Activated CD4-positive, alpha-beta memory T cell treated with anti-CD3 and anti-CD28 coated beads, Interleukin-2, amount 10 ng/mL, durations not matched to agents 7 days and 5 days (primary cell): Measurements from ENCODE around the gene GPATCH1. TPM values are rescaled to one million over a fixed set of nuclear protein-coding genes. Genes with fewer than 3 reads are reported as not detected.
"Not testable (repeated sequence)": the region's sequence is repeated elsewhere in the genome, so short reads cannot be mapped to it uniquely, and the experiment has no call there.

ENCODE experiments used
- CTCF ChIA-PET: fragments of 350-600 bp; sonication (Branson Sonifier 250); formaldehyde crosslinking; loops from one replicate; lab custom pipeline; 2021; ENCODE audit warnings: antibody characterized with exemption, inconsistent platforms; lab: Charles Lee
- POLR2A ChIA-PET: fragments of 350-600 bp; sonication (Branson Sonifier 250); formaldehyde crosslinking; loops from one replicate; lab custom pipeline; 2021; ENCODE audit warnings: antibody characterized with exemption; lab: Charles Lee
- DNase-seq: peaks from one replicate; pipeline ENCODE4 v3.0.0-alpha.2; 2020
- H3K27ac Mint-ChIP-seq: one replicate; pipeline ENCODE4 v1.8.0; 2021; ENCODE audit warnings: mild to moderate bottlenecking, mixed read lengths
- H3K27me3 Mint-ChIP-seq: one replicate; pipeline ENCODE4 v1.8.0; 2021; ENCODE audit warnings: mixed read lengths
- H3K36me3 Mint-ChIP-seq: one replicate; pipeline ENCODE4 v1.8.0; 2021; ENCODE audit warnings: low read depth, mixed read lengths
- H3K4me1 Mint-ChIP-seq: one replicate; pipeline ENCODE4 v1.8.0; 2021; ENCODE audit warnings: mixed read lengths
- H3K4me3 Mint-ChIP-seq: one replicate; pipeline ENCODE4 v1.8.0; 2021; ENCODE audit warnings: mild to moderate bottlenecking, mixed read lengths
- H3K9me3 Mint-ChIP-seq: one replicate; pipeline ENCODE4 v1.8.0; 2021; ENCODE audit warnings: mixed read lengths
- total RNA-seq, 2 experiments: library from RNA; stranded (reverse); gene quantifications; one replicate each; pipeline ENCODE4 v1.2.3, GENCODE V29; 2021

The GPATCH1 gene
- total RNA-seq, 2 experiments from 2014 or later = 10.8 to 11.0 TPM

DNA sequence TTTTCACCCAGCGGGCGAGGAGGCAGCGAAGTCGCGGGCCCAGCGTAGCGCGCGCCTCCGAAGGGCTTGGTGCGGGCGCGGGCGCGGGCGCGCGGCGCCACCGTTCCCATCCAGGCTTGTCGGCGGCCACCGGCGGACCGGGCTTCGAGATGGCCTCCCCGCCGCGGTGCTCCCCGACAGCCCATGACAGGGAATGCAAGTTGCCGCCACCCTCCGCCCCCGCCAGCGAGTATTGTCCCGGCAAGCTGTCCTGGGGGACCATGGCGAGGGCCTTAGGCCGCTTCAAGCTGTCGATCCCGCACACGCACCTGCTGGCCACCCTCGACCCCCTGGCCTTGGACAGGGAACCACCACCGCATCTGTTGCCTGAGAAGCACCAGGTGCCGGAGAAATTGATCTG, 51.0 kb downstream of the GPATCH1 start, which contains the start of gene WDR88:
Gene WDR88, plus strand, starts transcription at position 94 of the 400 bp plus-strand sequence. Its CDS starts 56 bp downstream, at position 150.
- no peaks in the 10 kb centered on the region for H3K9me3 Mint-ChIP-seq
- H3K4me1 Mint-ChIP-seq = peaks cover 4% of the 10 kb centered on the region
- ChIA-PET CTCF (no interaction called here), POLR2A (no interaction called here)
- no peak within 1 kb of the TSS for H3K4me3 Mint-ChIP-seq
- no peak within 1 kb of the TSS for H3K27ac Mint-ChIP-seq
- H3K36me3 Mint-ChIP-seq = peaks cover 20% of the 10 kb centered on the region
- H3K27me3 Mint-ChIP-seq = no peaks in the 10 kb centered on the region
- DNase-seq = no peak

GRCh38 chr19:33132425-33132824, 51.4 kb downstream of the GPATCH1 start:
- Mint-ChIP-seq H3K36me3 (peaks cover 19% of the 10 kb centered on the region), H3K9me3 (no peaks in the 10 kb centered on the region), H3K27me3 (no peaks in the 10 kb centered on the region), H3K4me1 (peaks cover 4% of the 10 kb centered on the region), H3K27ac (no peak overlapping the region), H3K4me3 (no peak overlapping the region)
- CTCF ChIA-PET = no interaction called here
- DNase-seq = no peak
- POLR2A ChIA-PET = no interaction called here

- H3K4me3 Mint-ChIP-seq = no peak overlapping the region
- H3K9me3 Mint-ChIP-seq = no peaks in the 10 kb centered on the region
- H3K27ac Mint-ChIP-seq = no peak overlapping the region
- H3K4me1 Mint-ChIP-seq = peaks cover 4% of the 10 kb centered on the region
- peaks cover 14% of the 10 kb centered on the region for H3K36me3 Mint-ChIP-seq
- no peaks in the 10 kb centered on the region for H3K27me3 Mint-ChIP-seq
- ChIA-PET POLR2A (interaction anchor here (0.6 kb wide), 1 partner anchor 63 kb away, joined by 3 read pairs; no protein-coding TSS in a partner anchor), CTCF (interaction anchor here (0.8 kb wide), 1 partner anchor 205 kb away, joined by 3 read pairs; no protein-coding TSS in a partner anchor)
- DNase-seq = no peak
These were observed 52.6 kb downstream of the GPATCH1 start for GRCh38 chr19:33133438-33134031.

DNA sequence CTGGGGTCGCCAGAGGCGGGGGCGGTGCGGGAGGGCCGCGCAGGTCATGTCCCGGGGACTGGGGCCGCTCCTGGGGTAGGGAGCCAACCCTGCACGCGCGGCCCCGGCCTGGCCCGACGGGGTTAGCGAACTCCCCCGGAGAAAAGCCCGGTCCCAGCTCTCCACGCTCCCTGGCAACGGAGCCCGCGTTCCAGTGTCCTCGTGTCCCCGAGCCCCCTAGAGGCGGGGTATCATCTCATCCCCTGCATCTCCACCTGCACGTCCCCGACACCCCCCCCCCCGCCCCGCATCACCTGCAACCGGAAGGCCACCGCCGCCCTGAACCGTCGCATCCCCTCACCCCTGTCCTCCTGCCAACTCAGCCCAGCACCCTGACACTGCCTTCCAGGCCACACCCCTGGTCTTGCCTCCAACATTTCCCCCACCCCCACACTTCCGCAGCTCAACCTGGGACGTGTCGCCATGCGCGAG, 53.6 kb downstream of the GPATCH1 start:
- Mint-ChIP-seq H3K4me3 (peak overlapping the region; percentile 41), H3K9me3 (no peaks in the 10 kb centered on the region), H3K27ac (no peak overlapping the region), H3K36me3 (peaks cover 8% of the 10 kb centered on the region), H3K4me1 (peaks cover 4% of the 10 kb centered on the region), H3K27me3 (no peaks in the 10 kb centered on the region)
- ChIA-PET POLR2A (no interaction called here), CTCF (interaction anchor here (0.6 kb wide), 1 partner anchor 8 kb away, joined by 3 read pairs; no protein-coding TSS in a partner anchor)
- DNase-seq = peak; percentile 47

- Mint-ChIP-seq H3K27me3 (peaks cover 5% of the 10 kb centered on the region), H3K4me3 (no peak overlapping the region), H3K27ac (no peak overlapping the region), H3K9me3 (no peaks in the 10 kb centered on the region), H3K36me3 (no peaks in the 10 kb centered on the region), H3K4me1 (peaks cover 8% of the 10 kb centered on the region)
- POLR2A ChIA-PET = no interaction called here
- DNase-seq = no peak
- CTCF ChIA-PET = interaction anchor here (1.8 kb wide), 1 partner anchor 45 kb away, joined by 5 read pairs; no protein-coding TSS in a partner anchor
These were observed 58.2 kb downstream of the GPATCH1 start for GRCh38 chr19:33139165-33139564.

DNA sequence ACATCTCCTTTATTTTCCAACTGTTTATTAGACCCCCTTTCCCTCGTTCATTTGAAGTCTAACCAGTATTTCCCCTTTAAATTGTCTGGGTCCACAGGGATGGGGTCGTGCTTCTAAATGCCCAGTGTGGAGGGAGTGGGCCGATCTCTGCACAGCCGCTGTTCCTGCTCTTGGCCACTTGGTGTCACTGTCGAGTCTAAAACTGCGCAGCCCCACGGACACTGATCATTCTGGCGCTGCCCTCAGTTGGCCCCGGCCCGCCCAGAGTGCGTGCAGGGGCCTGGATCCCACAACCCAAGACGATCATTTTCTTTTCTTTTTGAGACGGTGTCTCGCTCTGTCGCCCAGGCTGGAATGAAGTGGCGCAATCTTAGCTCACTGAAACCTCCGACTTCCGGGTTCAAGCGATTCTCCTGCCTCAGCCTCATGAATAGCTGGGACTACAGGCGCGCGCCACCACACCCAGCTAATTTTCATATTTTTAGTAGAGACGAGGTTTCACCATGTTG, 63.0 kb downstream of the GPATCH1 start:
- Mint-ChIP-seq H3K9me3 (no peaks in the 10 kb centered on the region), H3K4me3 (no peak overlapping the region), H3K27ac (no peak overlapping the region), H3K36me3 (no peaks in the 10 kb centered on the region), H3K4me1 (peaks cover 5% of the 10 kb centered on the region), H3K27me3 (peaks cover 5% of the 10 kb centered on the region)
- ChIA-PET POLR2A (interaction anchor here (0.9 to 2.1 kb wide), 2 partner anchors 15 to 33 kb away, joined by 3 to 8 read pairs; no protein-coding TSS in a partner anchor), CTCF (interaction anchor here (0.7 to 3.4 kb wide), 7 partner anchors 13 to 41 kb away, joined by 3 to 44 read pairs (median 6); no protein-coding TSS in a partner anchor)
- peak; percentile 66 for DNase-seq

GRCh38 chr19:33146209-33146608, 65.2 kb downstream of the GPATCH1 start:
- no peak overlapping the region for H3K4me3 Mint-ChIP-seq
- ChIA-PET POLR2A (interaction anchor here (2.1 kb wide), 1 partner anchor 30 kb away, joined by 8 read pairs; no protein-coding TSS in a partner anchor), CTCF (interaction anchor here (3.4 kb wide), 1 partner anchor 31 kb away, joined by 26 read pairs; no protein-coding TSS in a partner anchor)
- H3K27ac Mint-ChIP-seq = no peak overlapping the region
- H3K36me3 Mint-ChIP-seq = no peaks in the 10 kb centered on the region
- no peaks in the 10 kb centered on the region for H3K9me3 Mint-ChIP-seq
- peaks cover 5% of the 10 kb centered on the region for H3K27me3 Mint-ChIP-seq
- peaks cover 5% of the 10 kb centered on the region for H3K4me1 Mint-ChIP-seq
- DNase-seq = no peak

GRCh38 chr19:33147538-33147937, 66.6 kb downstream of the GPATCH1 start:
- H3K27ac Mint-ChIP-seq = no peak overlapping the region
- peaks cover 5% of the 10 kb centered on the region for H3K4me1 Mint-ChIP-seq
- ChIA-PET POLR2A (no interaction called here), CTCF (interaction anchor here (2.2 kb wide), 1 partner anchor 37 kb away, joined by 9 read pairs; no protein-coding TSS in a partner anchor)
- no peak overlapping the region for H3K4me3 Mint-ChIP-seq
- DNase-seq = no peak
- H3K36me3 Mint-ChIP-seq = no peaks in the 10 kb centered on the region
- H3K9me3 Mint-ChIP-seq = no peaks in the 10 kb centered on the region
- H3K27me3 Mint-ChIP-seq = peaks cover 3% of the 10 kb centered on the region

DNA sequence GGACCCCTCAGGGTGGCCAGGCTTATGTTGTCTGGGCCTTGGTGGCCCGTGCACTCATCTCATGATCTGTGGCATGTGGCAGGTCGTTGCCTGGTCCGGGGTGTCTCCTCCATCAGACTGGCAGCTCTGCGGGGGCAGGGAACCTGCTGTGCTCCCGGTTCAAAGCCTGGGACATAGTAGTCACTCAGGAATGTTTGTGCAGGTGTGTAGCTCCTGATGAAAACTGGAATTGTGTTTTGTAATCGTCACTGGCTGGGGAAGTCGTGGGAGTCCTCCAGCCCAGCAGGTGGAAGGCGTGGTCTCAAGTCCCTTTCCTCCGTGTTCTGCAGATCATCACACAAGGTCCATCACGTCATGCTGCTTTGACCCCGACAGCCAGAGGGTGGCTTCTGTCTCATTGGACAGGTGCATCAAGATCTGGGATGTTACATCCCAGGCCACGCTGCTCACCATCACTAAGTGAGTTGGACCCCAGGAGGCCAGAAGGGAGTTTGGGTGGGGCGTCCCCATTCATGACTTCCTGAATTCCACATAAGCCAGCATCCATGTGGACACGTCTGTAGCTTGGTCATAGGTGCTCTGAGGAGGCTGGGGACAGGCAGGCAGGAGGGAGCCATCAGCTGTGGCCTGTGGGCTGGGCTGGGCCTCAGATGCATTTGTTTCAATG, 70.0 kb downstream of the GPATCH1 start:
- no peak for DNase-seq
- POLR2A ChIA-PET = interaction anchor here (0.9 kb wide), 1 partner anchor 26 kb away, joined by 3 read pairs; no protein-coding TSS in a partner anchor
- no peak overlapping the region for H3K27ac Mint-ChIP-seq
- no peaks in the 10 kb centered on the region for H3K9me3 Mint-ChIP-seq
- no peak overlapping the region for H3K4me3 Mint-ChIP-seq
- no peaks in the 10 kb centered on the region for H3K4me1 Mint-ChIP-seq
- no peaks in the 10 kb centered on the region for H3K36me3 Mint-ChIP-seq
- peaks cover 2% of the 10 kb centered on the region for H3K27me3 Mint-ChIP-seq
- CTCF ChIA-PET = interaction anchor here (1.0 kb wide), 1 partner anchor 26 kb away, joined by 3 read pairs; no protein-coding TSS in a partner anchor

DNA sequence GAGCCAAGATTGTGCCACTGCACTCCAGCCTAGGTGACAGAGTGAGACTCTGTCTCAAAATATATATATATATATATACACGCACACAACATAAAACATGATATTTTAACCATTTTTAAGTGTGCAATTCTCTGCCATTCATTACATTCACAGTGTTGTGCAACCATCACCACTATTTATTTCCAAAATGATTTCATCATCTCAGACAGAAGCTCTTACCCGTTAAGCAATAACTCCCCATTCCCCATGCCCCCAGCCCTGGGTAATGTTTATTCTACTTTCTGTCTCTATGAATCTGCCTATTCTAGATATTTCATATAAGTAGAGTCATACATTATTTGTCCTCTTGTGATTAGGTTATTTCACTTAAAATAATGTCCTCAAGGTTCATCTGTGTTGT, 71.2 kb downstream of the GPATCH1 start:
- H3K4me3 Mint-ChIP-seq = no peak overlapping the region
- peaks cover 2% of the 10 kb centered on the region for H3K27me3 Mint-ChIP-seq
- no peak for DNase-seq
- H3K9me3 Mint-ChIP-seq = no peaks in the 10 kb centered on the region
- H3K27ac Mint-ChIP-seq = no peak overlapping the region
- H3K4me1 Mint-ChIP-seq = no peaks in the 10 kb centered on the region
- ChIA-PET CTCF (interaction anchor here (0.8 to 1.3 kb wide), 2 partner anchors 25 to 32 kb away, joined by 3 to 5 read pairs; no protein-coding TSS in a partner anchor), POLR2A (interaction anchor here (0.9 kb wide), 1 partner anchor 25 kb away, joined by 3 read pairs; no protein-coding TSS in a partner anchor)
- no peaks in the 10 kb centered on the region for H3K36me3 Mint-ChIP-seq

DNA sequence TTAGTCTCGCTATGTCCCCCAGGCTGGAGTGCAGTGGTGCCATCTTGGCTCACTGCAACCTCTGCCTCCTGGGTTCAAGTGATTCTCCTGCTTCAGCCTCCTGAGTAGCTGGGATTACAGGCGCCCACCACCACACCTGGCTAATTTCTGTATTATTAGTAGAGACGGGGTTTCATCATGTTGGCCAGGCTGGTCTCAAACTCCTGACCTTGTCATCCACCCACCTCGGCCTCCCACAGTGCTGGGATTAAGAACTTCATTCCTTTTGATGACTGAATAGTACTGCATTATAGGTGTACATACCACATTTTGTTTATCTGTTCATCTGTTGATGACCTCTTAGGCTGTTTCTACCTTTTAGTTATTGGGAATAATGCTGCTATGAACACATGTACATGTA, 71.6 kb downstream of the GPATCH1 start:
- DNase-seq, H3K36me3 Mint-ChIP-seq, H3K9me3 Mint-ChIP-seq, H3K27ac Mint-ChIP-seq, H3K27me3 Mint-ChIP-seq, H3K4me1 Mint-ChIP-seq, H3K4me3 Mint-ChIP-seq, POLR2A ChIA-PET: not testable (repeated sequence)
- CTCF ChIA-PET = interaction anchor here (0.6 to 1.3 kb wide), 3 partner anchors 24 to 171 kb away, joined by 3 to 5 read pairs (median 4); no protein-coding TSS in a partner anchor

DNA sequence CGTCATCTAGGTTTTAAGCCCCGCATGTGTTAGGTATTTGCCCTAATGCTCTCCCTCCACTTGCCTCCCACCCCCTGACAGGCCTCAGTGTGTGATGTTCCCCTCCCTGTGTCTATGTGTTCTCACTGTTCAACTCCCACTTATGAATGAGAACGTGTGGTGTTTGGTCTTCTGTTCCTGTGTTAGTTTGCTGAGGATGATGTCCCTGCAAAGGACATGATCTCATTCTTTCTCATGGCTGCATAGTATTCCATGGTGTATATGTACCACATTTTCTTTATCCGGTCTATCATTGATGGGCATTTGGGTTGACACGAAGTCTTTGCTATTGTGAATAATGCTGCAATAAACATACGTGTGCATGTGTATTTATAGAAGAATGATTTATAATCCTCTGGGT, 73.3 kb downstream of the GPATCH1 start:
- H3K36me3 Mint-ChIP-seq, H3K4me3 Mint-ChIP-seq, H3K27me3 Mint-ChIP-seq, H3K9me3 Mint-ChIP-seq, CTCF ChIA-PET, POLR2A ChIA-PET, H3K27ac Mint-ChIP-seq, DNase-seq: not testable (repeated sequence)
- peaks cover 14% of the 10 kb centered on the region for H3K4me1 Mint-ChIP-seq
